DOHH2 (cell line): ENCODE results near the gene PWP1.

Experiments
- CTCF ChIP-seq: fragments of 200-600 bp; sonication (generic); IDR thresholded peaks from one replicate; pipeline ENCODE4 v1.5.1; 2014; ENCODE audit warnings: antibody characterized with exemption, mild to moderate bottlenecking, low read depth, low read length; ENCODE audit not compliant: poor library complexity, severe bottlenecking
- EZH2phosphoT487 ChIP-seq: fragments of 200-600 bp; sonication (generic); IDR thresholded peaks from 2 replicates; pipeline ENCODE4 v1.6.1; 2017; ENCODE audit warnings: borderline replicate concordance, mild to moderate bottlenecking, antibody characterized with exemption, low read length, moderate library complexity, mixed read lengths

GRCh38 chr12:107715780-107716179 lies 30.2 kb downstream of the PWP1 start:
- no peak for TF ChIP-seq CTCF
- no peak for TF ChIP-seq EZH2phosphoT487
